Pons (tissue), 1 donor: Measurements from ENCODE around the gene SLC27A4.

ENCODE experiments used
- DNase-seq: peaks from one replicate; pipeline ENCODE4 v3.0.0-alpha.2; 2016; ENCODE audit warnings: low spot score

SLC27A4 gene

GRCh38 chr9:128391956-128392301, 51.6 kb downstream of the SLC27A4 start:
- DNase-seq: no peak

DNA sequence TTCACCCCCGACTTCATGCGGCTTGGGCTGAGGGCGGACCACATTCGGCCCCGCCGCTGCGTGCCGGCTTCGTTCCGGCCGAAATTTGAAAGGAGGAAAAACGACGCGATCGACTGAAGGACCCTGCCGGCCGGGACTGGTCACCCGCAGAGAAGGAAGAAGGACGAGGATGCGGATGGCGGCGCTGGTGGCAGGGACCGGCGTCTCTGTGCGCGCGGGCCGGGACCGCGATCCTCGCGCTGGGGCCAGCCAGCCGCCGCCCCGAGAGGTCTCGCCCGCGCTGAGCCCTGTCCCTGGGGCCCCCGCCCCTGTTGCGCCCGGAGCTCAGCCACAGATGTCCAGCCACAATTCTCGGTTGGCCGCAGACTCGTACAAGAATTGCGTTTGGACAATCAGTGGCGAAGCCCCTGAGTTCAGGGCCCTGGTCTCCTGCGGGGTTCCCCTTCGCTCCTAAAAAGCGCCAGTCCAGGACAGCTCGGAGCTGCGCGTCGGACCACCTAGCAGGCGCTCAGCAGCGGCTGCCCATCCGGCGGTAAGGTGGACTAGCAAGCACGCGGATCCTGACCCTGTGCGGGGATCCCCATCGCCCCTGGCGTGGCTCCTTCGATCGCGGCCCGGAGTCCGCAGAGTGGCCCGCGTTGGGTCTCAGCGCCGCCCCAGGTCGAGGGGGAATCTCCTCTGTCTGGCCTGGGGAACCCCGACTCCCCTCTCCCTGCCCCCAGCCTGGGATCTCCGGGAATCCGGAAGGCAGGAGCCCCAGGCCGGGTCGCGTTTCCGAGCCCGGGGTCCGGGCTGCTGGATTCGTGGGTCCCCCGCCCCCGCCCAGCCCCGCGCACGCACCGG, 52.2 kb downstream of the SLC27A4 start:
- DNase-seq: no peak

DNA sequence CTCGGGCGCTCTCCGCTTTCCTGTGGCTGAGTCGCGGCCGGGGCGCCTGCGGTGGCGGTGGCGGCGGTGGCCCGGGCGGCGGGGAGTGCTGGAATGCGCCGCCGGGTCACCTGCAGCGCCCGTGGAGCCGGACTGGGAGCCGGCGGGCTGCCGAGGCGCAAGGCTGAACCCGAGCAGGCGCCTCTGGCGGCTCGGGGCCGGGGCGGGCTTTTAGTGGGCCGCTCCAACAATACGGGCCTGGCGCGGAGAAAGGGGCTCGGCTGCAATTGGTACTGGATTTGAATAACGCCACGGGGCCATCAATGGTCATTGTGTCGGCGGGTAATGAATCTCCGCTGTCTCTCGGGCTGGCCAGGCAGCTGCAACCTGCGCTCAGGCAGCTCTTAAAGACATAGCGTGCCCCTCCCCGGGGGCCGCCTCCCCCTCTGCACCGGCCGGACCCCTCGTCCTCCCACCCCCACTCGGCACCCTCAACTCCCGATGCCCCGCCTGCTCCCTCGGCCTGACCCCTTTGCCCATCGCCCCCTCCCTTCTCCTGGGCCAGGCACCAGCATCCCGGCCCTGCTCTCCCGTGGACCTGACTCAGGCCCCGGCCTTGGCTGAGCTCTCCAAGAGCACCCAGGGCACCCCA, 52.9 kb downstream of the SLC27A4 start:
- DNase-seq: peak; percentile 91

DNA sequence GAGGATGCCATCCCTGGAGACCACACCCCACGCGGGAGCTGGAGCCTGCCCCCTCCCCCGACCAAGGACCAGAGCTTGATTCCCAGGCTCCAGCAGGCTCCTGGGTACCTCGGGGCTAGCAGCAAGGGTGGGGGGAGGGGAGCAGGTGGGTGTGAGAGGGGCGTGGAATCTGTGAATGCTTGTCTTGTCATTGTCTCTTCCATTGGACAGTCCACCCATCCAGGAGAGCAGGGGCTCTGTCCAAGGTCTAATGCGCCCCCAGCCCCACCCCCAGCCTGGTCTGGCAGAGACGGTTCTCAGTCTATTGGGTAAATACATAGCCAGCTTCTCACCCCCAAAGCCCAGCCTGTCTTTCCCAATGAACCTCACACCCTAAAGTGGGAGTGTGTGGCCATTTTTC, 53.6 kb downstream of the SLC27A4 start:
- no peak for DNase-seq

DNA sequence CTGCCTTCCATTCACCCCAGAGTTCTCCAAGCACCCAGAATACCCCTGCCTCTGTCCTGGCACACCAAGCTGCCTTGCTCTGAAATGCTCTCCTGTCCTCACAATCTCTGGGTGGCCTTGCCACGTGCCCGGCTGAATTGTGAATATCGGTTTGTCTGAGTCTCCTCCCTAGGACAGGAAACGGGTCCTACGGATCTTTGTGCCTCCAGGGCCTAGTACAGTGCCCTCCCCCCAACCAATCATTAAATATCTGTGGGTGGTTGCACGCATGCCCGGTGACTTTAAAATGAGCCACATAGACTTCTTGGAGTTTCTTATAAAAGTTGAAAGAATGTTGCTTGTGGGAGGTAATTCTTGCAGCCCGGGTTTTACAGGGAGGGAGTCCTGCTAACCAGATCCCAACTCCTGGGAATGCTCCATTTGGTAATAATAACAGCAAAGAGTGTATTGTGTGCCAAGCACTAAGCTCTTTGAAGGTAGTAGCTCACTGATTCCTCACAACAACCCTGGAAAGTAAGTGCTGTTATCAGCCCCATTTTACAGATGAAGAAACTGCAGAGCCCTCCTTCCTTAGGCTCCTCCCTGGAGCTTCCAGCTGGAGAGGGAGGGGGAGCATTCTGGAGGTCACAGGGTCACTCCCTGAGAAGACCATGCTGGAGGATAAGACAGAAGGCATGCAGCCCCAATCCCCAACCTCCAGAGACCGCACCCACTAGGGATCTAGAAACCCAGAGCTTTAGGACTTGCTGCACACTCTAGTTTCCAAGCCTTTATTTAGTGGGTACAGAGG, 54.2 kb downstream of the SLC27A4 start:
- DNase-seq: peak; percentile 88

DNA sequence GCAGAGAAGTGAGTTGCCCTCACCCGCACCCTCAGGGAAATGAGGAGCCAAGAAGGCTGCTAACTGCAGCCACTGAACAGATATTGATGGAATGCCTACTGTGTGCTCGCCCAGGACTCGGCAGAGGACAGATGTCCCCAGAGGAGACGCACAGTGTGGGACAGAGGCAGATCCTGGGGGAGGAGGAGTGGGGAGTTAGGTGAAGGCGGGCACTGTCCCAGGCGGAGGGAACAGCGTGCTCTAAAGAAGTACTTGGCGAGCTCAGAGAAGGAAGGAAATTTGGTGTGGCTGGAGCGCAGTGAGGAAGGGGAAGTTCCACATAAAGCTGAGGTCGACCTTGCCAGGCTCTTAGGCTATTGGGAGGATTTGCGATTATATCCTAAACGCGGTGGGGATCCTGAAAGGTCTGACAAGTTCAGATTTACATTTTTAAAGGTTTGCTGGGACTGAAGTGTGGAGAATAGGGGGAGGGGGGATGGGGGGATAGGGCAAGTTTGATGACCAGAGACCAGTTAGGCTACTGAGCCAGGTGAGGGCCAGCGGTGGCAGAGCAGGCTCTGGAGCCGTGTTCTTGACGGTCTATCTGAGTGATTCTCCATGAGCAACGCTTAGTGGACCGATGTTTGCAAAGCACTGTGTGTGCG, 56.8 kb downstream of the SLC27A4 start:
- no peak for DNase-seq

GRCh38 chr9:128397831-128398230, 57.5 kb downstream of the SLC27A4 start:
- DNase-seq: no peak

GRCh38 chr9:128399861-128400260, 59.5 kb downstream of the SLC27A4 start:
- no peak for DNase-seq

GRCh38 chr9:128404560-128404959, 64.2 kb downstream of the SLC27A4 start:
- DNase-seq: no peak

DNA sequence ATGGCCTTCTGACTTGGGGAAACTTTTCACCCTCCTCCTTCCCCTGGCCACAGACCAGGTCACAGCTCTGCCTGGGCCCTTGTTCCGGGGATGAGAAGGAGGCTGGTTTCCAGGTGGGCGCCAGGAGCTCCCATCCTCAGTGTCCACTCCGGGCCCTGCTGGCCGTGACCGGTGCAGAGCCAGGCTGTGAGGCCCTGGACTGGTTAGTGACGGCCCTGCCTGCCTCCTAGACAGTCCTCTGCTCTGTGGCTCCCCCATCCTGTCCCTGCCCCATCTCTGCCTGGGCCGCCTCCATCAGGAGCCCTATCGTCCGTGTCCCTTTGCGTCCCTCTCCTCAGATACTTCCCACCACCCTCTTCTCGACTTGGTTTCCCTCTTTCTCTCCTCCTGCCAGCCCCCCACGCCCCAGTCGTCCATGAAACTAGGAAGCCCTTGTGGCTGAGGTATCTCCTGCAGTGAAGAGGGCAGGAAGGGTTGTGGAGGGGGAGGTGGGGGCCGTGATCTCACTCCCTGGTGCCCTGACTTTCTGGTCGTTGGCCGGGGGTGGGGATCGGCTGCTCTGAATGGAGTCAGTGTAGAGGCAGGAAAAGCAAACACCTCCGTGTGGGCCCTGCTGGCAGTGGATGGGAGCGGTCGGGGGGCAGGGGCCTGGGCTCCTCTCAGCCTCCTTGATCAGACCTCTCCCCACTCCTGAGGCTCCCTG, 64.9 kb downstream of the SLC27A4 start:
- DNase-seq: peak; percentile 60

DNA sequence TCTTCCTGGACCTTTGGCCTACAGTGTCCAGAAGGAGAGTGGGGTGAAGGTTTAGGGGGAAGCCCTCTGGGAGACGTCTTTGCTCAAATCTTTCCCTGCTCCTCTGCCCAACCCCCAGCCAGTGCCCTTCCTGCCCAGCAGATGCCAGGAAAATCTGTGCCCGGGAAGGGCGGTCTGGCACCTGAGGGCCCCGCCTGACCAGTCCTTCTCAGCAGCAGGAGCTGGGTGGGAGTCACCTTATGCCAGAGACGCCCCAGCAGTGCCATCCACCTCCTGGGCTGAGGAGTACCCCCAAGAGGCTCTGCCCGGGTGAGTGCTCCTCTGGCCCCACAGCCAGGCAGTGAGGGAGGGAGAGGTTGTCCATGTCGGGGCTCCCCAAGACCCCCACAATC, 65.4 kb downstream of the SLC27A4 start:
- DNase-seq: peak; percentile 16

- DNase-seq: peak; percentile 46
Measured at GRCh38 chr9:128406848-128407391, 66.6 kb downstream of the SLC27A4 start.

GRCh38 chr9:128408963-128409431, 68.7 kb downstream of the SLC27A4 start:
- peak; percentile 95 for DNase-seq

DNA sequence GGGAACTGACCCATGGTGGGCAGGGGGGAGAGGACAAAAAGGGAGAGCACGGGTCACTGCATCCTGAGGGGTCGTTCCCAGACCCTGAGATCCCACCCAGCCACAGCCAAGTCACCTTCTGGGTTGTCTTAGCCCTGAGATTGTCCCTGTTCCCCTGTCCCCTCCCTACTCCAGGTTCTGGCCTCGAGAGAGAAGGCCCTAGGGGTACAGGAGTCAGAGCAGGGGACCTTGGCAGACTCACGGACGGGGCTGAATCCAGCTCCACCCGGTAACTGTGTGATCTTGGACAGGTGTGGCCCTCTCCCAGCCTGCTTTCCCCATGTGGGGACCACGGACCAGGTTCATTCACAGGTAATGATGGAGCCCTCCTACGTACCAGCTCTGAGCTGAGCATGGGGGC, 69.1 kb downstream of the SLC27A4 start:
- DNase-seq: no peak

DNA sequence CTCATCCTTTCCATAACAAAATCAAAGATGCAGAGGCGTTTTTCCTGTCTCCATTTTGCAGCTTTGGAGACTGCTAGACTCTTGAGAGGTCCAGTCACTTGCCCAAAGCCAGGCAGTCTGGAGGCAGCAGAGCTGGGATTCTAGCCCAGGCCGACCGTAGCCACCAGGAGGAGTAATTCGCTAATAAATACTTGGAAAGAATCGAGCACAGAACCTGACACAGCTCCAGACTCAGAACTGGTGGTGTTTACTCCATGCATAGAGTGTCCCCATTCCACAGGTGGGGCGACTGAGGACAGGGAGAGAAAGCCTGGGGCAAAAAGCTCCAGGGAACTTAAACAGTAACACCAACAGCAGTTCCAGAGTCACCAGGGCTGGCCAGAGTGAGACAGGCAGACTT, 69.7 kb downstream of the SLC27A4 start:
- DNase-seq: peak; percentile 79
